Kidney tubule cell (primary cell): ENCODE results near the gene UBE2O.

ENCODE experiments used
- DNase-seq: peaks from one replicate; pipeline ENCODE4 v3.0.0-alpha.2; 2018; ENCODE audit warnings: low spot score

The UBE2O gene

DNA sequence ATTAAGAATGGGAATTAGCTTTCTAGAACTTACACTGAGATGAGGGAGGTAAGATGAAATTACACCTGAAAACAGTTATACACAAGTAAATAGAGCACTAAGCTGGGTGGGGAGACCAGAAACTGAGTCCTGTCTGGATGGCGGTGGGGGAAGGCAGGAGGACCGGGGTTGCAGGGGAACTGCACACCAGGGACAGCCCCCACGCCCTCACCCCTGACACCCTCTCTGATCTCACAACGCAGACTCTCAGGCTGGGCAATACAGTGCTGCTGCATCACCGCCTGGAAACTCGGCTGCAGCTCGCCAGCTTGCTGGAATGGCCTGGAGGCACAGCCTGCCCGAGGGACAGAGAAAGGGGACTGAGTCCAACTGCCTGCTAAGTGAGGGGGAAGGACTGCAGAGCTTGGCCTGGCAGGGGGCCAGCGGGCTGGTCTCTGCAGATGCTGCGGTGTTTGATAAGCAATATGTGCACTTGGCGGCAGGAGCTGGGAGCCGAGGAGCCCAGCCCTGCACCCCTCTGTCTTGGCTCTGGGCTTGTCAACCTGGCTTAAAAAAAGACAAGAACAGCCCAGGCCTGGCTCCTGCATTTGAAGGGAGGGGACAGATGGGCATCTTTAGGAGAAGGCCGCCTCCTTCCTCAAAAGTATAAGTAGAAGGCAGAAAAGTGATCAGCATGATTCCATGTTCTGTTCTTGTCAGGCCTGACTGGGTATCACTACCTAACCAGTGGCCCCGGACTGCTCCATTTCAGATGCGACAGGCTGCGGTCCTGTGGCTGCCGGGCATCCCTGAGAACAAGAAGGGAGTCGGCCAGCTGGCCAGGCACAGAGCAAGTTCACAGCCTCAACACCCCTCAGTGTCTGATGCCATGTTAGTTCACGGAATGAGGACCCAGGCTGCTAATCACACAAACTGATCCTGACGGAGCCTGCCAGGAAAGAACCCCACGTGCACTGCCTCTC, 38.3 kb downstream of the UBE2O start:
- DNase-seq, result no peak

DNA sequence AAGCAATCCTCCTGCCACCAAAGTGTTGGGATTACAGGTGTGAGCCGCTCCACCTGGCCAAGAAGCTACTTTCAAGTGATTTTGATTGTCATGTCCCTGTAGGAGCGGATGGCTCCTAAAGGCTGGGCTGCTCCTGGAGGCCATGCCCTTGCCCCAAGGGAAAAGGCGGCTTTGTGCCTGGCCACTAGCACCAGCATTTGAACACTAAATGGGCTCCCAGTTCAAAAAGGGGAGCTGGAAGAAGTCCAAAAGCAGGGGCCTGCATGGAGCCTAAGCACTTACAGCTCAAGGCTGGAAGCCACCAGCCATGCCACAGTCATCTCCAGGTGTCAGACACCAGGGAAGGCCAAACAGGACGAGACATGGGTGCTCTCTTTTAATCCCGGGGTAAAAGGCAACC, 41.7 kb downstream of the UBE2O start:
- no peak for DNase-seq

DNA sequence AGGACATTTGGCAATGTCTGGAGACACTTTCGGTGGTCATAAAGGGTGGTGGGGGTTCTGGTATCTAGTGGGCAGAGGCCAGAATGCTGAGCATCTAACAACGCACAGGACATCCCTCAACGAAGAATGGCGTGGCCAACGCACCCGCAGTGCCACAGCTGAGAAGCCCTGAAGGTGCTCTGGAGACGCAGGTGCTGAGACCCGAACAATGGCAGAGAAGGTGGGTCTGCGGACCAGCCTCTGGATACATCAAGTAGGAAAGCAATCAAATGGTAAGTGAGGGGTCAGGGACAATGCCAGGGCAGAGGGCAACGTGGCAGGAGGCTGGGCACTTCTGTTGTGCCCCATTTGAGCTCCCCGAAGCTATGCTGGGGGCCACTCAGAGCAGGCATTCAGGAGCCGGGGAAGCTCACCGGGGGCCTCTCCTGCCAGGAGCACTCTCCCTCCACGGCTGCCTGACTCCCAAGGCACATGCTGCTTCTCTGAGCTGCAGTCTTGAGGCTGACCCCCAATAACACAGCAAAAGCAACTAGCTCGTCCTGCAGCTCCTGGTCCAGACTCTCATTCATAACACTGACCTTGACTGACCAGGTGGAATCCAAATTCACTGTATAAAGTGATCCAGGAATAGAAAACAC, 42.5 kb downstream of the UBE2O start:
- DNase-seq, result no peak

DNA sequence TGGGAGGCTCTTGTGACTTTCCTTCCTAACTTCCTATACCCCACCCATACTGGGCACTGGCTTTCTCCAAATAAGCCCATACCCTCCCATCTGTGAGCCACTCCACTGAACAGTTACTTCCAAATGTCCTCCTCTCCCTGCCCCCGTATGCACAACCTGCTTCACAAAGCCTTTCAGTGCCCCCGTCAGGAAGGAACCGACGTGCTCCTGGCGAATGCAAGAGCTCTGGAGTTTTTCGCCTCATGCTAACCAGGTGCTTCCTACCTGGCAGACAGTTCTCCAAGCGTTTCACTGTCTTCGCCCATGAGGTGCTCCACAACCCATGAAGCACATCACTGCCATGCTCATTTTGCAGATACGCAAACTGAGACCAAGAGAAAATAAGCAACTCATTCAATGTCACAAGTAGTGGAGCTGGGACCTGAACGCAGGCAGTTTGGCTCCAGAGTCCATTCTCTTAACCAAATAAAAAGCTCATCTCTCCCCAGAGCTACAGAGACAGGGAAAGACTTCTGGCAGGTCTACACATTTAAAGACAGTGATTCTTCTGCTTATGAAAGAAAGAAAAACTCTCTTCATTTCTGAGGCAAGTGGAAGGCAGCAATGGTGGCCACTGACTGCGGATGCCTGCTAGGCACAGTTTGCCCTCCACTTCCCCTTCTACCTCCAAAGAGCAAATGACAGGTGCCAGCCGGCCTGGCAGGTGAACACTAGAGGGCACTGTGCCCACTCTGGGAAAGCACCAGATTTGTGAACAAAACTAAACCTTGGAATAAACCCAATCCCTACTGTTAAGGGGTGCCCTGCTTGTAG, 44.7 kb downstream of the UBE2O start:
- peak; percentile 65 for DNase-seq

DNA sequence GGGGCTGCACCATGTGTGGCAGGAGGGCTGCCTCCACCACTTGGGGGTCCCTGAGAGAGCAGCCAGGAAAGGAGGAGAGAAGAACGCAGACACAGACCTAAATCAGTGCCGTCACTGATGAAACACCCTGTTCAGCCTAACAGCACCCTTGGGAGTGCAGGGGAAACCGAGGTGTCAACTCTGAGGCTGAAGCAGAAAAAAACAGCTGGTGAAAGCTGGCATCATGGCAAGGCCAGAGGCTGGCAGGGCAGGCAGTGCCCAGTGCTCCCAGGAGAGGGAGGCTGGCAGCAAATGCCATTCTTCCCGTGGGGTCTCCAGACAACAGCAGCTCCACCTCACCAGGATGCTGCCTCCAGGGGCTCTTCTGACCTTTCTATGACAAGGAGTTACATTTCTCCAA, 45.4 kb downstream of the UBE2O start:
- DNase-seq, result no peak

DNA sequence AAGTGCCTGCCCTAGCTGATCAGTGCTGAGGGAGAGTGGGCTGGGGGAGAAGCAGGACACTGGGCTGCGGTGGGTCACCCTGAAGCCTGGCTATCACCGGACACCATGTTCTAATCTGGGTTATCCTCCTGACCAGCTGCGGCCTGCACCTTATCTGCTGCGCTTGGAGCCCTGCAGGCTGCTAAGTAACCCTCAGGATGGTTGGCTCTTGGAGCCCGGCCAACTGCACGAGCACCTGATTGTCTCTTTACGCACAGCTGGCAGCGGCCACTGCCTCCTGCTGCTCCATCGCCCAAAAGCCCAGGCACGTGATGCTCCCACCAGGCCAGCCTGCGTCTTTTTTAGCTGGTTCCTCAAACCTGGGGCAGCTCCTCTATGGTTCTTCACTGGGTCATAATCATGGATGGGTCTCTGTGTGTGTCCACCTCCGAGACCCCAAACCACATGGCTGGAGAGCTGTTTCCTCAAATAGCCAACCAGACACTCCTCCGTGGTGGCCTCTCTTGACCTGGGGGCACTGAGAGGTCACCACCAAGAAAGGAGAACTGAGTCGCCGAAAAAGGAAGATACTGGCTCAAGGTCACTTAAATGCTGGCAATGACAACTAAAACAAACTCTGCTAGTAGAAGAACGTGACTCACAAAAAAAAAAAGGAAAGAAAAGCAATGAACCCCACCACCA, 46.8 kb downstream of the UBE2O start:
- DNase-seq, result no peak

DNA sequence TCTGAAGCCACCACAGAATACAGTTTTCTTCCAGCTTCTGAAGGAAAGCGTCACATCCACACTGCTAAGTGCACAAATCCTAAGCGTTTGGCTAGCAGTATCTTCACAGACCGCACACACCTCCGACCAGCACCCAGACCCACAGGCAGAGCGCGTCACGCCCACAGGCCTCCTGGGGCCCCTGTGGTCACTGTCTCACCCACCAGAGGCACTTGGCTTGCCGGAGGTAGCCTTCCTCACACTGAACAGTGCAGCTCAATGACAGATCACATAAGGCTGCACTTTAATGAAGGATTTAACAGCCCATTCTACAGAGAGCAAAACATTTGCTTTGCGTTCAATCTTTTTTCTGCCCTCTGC, 47.4 kb downstream of the UBE2O start:
- no peak for DNase-seq

DNA sequence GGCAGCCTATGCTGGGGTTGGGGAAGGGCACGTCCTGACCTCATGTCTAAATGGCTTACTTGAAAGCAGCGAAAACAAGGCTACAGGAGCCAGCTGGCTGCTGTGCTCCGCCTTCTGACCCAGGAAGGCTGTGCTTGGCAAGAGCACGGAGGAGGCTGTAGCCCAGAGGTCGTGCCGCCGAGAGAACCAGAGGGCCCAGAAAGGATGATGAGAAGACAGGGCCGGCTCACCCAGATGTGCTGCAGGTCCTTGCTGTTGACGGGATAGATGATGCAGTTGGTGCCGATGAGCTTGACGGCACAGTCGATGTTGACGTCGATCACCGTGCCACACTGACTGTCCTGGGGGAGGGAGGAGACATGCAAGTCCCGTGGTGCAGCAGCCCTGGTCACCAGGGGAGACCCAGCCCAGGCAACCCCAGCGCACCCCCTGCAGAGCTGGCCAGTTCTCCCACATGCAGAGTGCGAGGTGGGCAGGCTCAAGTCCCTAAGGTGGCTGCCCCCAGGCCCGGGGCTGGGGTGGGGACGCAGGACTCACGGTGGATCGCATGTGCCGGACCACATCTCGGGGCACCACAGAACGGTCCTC, 47.9 kb downstream of the UBE2O start:
- DNase-seq, result no peak

DNA sequence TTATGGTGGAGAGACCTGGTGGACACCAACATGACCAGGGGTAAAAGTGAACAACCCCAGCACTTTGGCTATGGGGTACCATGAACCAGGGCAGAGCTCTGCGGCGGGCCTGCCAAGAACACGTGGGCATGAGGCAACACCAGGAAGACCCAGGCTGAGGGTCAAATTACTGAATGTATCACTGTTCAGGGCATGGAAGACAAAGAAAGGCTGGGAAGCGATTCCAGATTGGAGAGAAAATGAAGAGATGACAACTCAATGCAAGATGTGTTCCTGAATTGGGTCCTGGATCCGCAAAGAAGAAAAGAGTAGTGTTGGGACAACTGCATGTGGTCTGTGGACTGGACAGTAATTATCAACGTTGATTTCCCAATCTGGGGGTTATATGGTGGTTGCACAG, 48.7 kb downstream of the UBE2O start:
- no peak for DNase-seq

DNA sequence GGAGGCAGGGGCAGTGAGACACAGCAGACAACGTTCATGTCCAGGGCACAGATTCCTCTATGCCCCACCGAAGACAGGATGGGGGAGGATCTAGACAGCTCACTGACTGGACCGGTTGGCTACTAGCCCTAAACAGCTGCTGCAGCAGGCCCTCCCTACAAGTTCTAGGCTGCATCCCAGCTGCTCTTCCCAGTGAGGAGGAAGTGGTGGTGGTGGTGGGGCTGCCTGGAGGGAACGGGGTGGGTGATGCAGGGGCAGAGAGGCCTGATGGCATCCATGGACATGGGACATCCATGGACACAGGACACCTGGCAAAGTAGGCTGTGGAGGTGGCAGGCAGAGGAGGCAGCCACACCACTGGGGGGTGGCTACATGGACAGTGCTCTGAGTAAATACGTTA, 50.2 kb downstream of the UBE2O start:
- DNase-seq, result no peak

DNA sequence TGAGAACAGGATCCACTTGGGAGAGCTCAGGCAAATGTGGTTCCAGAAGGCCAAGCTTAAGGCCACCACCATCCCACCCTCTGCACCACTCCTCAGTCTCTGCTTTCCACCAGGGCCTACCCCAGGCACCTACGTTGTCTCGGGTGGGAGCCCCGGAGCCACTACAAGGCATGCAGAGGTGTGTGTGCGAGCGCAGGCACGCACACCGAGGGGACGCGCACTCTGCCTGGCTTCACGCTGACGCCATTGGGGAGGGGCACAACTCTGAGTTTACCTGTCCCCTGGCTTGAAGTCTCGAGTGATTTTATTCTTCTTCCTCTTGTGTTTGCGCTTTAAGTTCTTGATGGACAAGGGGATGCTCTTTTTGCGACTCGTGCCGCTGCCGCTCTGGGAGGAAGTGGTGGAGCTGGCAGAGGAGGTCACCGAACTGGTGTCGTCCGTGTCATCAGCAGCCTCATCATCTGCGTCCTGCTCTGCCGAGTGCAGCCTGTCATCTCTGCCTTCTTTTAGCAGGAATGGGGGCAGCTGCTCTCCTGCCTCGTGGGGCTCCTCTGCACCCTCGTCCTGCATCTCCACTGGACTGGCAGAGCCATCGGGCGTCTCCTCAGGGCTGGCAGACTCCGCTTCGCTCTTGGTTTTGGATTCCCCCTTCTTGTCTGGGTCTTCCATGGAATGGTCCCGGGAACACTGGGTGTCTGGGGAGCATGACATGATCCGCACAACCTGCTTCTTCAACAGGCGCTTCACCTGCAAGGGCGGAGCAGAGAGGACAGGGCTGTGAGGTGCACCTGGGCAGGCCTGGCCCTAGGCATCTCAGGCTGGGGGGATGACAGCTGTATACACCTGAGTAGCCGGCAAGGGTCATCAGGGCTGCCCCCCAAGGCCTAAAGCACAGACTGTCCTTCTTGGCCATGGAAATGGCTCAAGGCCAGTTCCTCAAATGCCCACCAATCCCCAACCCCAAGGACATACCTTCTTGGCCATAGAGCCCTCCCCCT, 53.5 kb downstream of the UBE2O start:
- DNase-seq, result no peak

DNA sequence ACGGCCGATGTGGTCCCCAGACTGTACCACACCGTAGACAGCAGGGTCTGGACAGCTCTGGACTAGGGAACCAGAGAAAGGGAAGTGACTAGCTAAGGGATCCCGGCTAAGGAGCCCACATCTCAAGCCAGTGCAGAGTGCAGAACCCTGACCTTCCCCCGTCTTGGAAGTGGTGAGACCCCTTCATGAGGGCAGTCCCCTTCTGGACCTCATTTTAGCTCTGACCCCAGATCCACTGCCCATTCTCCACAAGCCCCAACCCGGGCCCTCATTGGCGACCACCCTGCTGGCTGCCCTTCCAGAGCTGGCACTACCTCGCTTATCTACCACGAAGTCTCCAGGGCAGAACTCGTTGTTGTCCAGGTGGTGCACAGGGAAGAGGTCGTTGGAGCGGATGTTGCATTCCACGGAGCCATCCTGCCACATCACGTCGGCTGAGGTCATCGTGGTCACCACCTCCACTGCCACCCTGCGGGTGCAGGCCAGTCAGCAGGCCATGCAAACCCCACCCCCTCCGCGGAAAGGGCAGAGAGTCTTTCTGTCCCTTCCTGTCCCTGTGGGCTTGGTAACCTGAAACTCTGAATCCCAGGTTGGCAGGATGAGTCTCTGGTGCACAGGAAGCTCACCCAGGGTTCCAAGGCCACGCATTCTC, 54.3 kb downstream of the UBE2O start:
- DNase-seq, result peak; percentile 93

DNA sequence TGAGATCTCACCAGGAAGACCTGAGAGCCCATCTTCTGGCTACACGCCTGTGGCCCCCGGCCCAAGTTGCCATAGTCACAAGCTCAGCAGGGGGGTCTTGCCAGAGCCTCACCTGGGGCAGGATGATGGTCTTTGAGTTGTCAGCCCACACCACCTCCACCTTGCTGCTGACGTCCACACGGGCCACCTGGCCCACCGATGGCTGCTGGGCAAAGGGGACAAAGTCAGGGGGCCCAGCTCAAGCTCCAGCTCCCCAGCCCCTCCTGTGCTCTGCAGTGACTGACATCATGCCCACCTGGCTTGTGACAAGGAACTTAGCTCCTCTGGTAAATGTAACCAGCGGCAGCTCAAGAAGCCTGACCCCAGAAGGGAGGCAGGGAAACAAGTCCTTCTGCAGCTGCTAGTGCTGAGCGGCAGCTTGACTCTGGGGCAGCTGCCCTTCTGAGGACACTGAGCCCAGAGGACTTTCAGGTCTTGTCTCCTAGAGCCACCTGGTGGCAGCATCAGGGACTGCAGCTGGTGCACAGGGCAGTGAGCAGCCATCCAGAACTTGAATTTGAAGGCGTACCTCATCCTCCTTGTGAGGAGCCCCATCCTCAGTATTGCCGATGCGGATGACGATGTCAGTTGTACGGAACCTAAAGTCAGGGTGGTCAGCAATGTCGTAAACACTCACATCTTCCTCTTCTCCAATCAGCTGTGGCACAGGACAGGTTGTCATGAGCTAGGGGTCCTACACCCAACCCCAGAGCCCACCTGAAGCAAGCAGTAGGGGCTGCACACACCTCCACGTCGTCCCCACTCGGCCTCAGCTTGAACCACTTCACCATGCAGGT, 55.0 kb downstream of the UBE2O start:
- DNase-seq, result peak; percentile 88

DNA sequence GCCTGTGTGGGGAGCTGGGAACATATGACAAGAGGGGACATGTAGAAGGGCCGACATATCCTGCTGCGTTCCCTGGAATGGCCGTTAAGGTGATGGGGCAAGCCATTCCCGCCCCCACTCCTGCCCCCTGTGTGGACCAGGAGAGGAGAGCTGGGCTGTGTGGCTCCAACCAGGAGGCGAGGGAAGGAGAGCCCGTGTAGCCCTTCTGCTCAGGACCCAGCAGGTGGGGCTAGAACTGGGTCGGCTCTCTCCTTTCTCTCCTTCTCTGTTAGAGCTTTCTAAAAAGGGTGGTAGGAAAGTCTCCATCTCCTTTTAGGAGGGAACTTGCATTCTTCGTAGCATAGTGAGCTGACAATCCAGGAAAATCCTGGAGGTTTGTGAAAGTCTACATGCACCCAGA, 55.8 kb downstream of the UBE2O start:
- no peak for DNase-seq

DNA sequence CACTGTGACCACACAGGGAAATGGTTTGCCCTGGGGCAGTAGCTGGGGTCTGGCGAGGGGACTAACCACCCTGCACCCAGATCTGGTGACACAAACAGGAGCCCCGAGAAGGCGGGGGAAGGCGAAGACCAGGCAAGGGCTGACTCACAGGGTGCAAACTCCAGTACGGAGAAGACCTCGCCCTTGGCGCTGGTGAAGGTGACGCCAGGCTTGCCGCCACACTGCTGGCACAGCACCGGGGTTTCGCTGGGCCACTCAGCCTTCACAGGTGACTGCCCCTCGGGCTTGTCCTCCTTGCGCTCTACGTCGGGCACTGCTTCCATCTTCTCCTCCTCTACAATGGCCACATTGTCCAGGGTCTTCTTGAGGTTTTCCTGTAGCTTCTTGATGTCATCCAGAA, 57.0 kb downstream of the UBE2O start:
- DNase-seq, result no peak

DNA sequence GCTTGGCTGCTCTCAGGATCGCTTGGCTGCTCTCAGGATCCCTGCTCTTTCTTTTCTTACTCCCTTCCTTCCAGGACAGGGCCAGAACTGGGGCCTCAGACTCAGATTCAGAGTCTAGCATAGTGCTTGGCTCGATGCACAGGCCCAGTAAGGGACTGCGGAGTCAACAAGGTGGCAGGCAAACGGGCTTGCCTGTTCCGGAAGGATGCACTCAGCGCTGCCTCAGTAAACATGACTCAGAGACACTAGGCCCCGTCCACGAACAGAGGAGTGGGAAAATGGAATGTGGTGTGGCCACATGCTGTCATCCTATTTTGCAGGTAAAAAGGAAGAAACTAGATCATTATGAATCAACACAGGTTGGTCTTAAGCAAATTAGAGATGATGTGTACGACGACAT, 58.8 kb downstream of the UBE2O start:
- peak; percentile 98 for DNase-seq

DNA sequence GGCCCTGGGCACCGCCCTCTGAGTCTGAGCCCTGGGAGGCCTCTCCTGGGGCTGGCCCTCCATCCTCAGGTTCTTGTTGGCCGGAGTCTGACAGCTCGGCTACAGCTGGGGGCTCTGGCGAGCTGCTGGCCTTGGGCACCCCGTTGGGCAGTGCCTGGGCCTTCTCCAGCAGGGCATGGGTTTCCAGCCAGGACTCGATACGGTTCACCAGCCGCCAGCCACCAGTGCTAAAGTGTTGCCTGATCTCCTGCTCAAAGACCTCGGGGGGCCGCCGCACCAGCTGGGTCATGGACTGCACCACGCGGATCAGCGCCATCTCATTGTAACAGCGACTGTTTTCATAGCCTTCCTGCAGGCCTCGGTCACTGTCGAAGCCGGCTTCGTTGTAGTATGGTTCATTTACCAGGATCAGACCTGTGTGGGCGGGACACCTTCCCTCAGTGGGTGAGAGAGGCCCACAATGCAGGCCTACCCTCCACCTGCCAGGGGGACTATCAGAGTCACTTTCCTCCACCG, 61.7 kb downstream of the UBE2O start:
- no peak for DNase-seq

DNA sequence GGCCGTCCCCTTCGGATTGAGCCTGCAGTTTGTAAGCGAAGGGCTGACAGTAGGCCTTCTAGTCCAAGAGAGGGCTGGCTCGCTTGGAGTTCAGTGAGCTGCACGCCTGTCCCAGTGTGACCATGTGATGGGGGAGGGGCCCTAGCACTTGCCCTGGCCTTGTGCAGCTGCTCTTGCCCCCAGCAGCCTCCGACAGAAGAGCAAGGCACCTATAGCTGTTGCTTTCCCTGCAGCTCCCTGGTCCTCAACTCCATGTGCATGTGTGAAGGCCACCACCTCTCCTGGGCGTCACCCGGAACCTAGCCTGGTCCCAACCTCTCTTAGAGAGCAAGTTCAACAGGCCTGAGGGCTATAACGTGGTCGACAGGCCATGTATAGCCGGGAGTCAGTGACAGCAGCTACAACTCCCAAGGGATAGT, 62.9 kb downstream of the UBE2O start:
- DNase-seq, result no peak
